GM21381 (cell line): ENCODE measurements around the gene ATG14.
"Not testable (repeated sequence)": the region's sequence is repeated elsewhere in the genome, so short reads cannot be mapped to it uniquely, and the experiment has no call there.

ENCODE experiments used
- ATAC-seq: cut with Tn5 transposase; IDR thresholded peaks from one replicate; pipeline ENCODE4 v1.9.1; 2021; ENCODE audit warnings: mild to moderate bottlenecking, moderate library complexity; ENCODE audit not compliant: unreplicated experiment

ATG14 gene

GRCh38 chr14:55433880-55434804 is 22.5 kb upstream of the ATG14 start:
- ATAC-seq = no peak

GRCh38 chr14:55432628-55433027 is 21.0 kb upstream of the ATG14 start:
- no peak for ATAC-seq

- ATAC-seq = peak; percentile 63
Measured at GRCh38 chr14:55430024-55430690, 18.5 kb upstream of the ATG14 start.

GRCh38 chr14:55427439-55427838 is 15.8 kb upstream of the ATG14 start:
- ATAC-seq = no peak

DNA sequence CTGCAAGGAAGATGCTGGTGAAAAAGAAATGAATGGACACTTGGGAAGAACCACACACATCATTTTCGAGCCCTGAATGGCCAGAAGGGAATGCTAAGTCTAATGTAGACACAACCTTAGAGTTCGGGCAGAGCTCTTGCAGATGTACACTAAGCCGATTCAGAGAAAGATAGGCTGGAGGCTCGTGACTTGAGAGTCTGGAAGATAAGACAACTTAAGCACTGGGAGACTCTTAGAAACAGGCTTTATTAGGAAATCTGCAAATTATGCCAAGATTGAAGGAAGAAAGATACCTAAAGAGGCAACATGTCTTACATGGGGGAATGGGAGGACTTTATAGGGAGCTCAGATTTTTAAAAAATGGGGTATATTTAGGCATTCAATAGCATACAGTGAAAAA is 15.3 kb upstream of the ATG14 start:
- ATAC-seq = no peak

DNA sequence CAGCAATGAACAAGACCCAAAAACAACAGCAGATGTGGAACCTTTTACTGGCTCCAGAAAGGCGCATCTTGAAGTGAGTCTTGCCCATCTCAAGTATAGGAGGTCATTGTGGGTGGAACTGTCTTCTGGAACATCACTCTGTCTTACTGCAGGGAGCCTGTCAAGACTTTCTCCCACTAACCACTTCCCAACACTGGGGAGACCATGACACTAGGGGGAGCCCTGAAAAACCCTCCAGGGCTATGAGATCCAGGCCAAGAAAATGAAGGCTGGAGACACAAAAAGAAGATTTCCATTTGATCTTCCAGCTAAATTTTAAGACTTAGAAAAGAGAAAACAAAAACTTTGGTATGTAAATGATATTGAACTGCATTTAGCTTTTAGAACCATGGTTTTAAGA is 13.5 kb upstream of the ATG14 start:
- ATAC-seq = no peak

GRCh38 chr14:55423969-55424368 is 12.3 kb upstream of the ATG14 start:
- ATAC-seq = no peak

DNA sequence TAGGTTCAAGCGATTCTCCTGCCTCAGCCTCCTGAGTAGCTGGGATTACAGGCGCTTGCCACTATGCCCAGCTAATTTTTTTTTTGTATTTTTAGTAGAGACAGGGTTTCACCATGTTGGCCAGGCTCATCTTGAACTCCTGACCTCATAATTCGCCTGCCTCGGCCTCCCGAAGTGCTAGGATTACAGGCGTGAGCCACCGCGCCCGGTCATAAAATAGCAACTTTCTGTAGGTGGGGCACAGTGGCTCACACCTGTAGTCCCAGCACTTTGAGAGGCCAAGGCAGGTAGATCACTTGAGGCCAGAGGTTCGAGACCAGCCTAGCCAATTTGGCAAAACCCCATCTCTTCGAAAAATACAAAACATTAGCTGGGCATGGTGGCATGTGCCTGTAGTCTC is 10.7 kb upstream of the ATG14 start:
- ATAC-seq = not testable (repeated sequence)

- ATAC-seq = no peak
Measured at GRCh38 chr14:55419663-55420062, 8.0 kb upstream of the ATG14 start.

DNA sequence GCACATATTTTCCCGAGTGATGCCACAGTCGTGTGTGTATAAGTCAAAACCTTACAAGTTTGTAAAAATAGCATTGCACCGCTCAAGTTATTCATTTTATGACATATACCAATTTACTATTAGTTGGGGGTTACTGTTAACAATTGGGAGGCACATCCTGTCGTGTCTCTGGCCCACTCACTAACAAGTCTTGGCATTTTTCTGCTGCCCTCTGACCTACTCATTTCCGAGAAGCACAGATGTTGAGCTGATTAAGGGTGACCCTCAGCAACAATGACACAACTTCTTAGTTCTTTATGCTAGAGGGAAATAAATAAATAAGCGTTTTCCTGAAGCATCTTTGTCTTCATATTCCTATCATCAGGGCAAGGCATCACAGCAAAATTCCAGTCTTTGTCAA is 6.8 kb upstream of the ATG14 start:
- ATAC-seq = no peak

DNA sequence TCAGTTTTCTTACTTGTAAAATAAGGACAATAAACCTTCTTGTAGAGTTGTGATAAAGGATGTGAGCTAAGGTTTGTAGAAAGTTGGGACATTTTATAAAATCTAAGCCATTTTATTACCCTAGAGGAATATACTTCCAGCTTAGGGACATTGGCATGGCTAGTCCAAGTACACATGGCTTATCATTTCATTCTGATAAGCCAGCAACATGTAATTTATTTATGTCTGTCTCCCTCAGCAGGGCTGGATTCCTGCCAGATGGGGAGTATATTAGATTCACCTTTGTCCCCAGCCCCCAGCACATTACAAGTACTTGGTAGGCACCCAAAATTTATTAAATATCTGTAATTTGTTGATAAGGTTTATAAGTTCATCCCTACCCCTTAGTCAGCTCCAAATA is 6.3 kb upstream of the ATG14 start:
- no peak for ATAC-seq

GRCh38 chr14:55416866-55417265 is 5.2 kb upstream of the ATG14 start:
- ATAC-seq = no peak

DNA sequence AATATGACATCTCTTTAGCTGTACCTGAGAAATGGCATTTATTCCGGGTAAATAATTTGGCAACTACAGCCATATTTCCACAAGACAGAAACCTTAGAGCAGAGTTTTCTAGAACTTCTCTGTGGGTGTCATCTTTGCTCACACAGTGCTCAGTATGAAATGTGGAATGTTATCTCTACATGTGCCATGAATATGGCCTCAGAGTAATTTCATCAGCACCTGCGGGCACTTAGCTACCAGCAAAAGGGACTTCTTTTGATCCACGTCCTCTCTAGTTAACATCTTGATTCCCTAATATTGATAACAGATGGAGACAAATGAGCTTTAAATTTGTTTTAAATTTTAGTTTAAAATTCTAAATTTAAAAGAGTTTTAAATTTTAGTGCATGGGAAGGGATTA is 2.9 kb upstream of the ATG14 start:
- ATAC-seq = no peak

DNA sequence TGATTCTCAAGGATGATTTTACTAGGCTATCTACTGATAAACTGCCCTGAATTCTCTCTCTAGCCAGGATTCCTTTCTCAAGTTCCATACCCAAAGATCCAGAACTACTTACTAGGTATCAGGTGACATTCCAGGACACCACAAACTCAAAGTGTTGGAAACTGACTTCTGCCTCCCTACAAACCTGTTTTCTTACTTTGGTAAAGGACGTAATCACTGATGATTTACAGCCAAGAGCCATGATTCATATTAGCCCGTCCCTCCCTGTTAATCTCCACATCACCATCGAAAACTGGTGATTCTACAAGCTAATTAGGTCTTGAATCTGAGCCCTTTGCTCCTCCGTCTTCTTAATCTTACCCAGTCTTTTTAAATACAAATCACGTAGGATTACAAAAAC is 1.0 kb upstream of the ATG14 start:
- ATAC-seq = no peak

GRCh38 chr14:55410876-55411275 is 754 bp downstream of the ATG14 start:
- ATAC-seq = no peak

- no peak for ATAC-seq
Measured at GRCh38 chr14:55404173-55404854, 7.3 kb downstream of the ATG14 start.

GRCh38 chr14:55401751-55402150 is 9.9 kb downstream of the ATG14 start:
- no peak for ATAC-seq

GRCh38 chr14:55399852-55400251 is 11.8 kb downstream of the ATG14 start:
- no peak for ATAC-seq

- no peak for ATAC-seq
Measured at GRCh38 chr14:55399183-55399582, 12.4 kb downstream of the ATG14 start.

DNA sequence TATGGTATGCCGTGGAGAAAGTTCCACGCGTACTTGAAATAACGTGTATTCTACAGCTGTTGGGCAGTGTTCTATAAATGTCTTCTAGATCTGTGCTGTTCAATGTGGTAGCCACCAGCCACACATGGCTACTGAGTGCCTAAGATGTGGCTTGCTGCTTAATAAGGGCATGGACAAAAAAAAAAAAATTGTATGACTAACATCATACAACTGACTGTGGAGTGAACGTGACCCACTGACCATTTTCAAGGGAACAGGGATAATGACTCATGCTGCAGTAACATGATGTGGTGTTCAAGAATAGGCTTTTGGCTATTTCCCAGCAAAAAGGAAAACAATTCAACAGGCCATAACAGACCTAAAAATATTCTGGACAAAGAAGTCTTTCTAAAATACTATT is 13.0 kb downstream of the ATG14 start:
- ATAC-seq = no peak

GRCh38 chr14:55389330-55389729 is 22.3 kb downstream of the ATG14 start:
- no peak for ATAC-seq

- no peak for ATAC-seq
Measured at GRCh38 chr14:55388160-55388559, 23.5 kb downstream of the ATG14 start.
